WTC11 (cell line): ENCODE data around the gene ZFAND3. TPM values are rescaled to one million over a fixed set of nuclear protein-coding genes. Genes with fewer than 3 reads are reported as not detected.

Source experiments
- ATAC-seq: fragments of 200-7000 bp; cut with Tn5 transposase; 2 replicates; pipeline ENCODE4 v1.10.0; 2021; ENCODE audit warnings: mild to moderate bottlenecking, moderate library complexity
- CTCF ChIA-PET: fragments of 300-600 bp; sonication (Branson Sonifier 250); formaldehyde crosslinking; loops from one replicate; lab custom pipeline; 2021; ENCODE audit warnings: antibody characterized with exemption; lab: Charles Lee
- POLR2A ChIA-PET: fragments of 350-600 bp; sonication (Branson Sonifier 250); formaldehyde crosslinking; loops from one replicate; lab custom pipeline; 2021; ENCODE audit warnings: antibody characterized with exemption; lab: Charles Lee
- DNase-seq: peaks from one replicate; pipeline ENCODE4 v3.0.0; 2021; ENCODE audit warnings: low spot score
- H3K27ac Mint-ChIP-seq: 2 replicates; pipeline ENCODE4 v1.8.0; 2021; ENCODE audit warnings: mixed read lengths
- H3K27me3 Mint-ChIP-seq: 2 replicates; pipeline ENCODE4 v1.8.0; 2021; ENCODE audit warnings: low read depth, mild to moderate bottlenecking, moderate library complexity, mixed read lengths
- H3K36me3 Mint-ChIP-seq: 2 replicates; pipeline ENCODE4 v1.8.0; 2021; ENCODE audit warnings: mixed read lengths
- H3K4me1 Mint-ChIP-seq: 2 replicates; pipeline ENCODE4 v1.8.0; 2022; ENCODE audit warnings: mixed read lengths
- H3K4me3 Mint-ChIP-seq: 2 replicates; pipeline ENCODE4 v1.8.0; 2021; ENCODE audit warnings: mild to moderate bottlenecking, moderate library complexity, mixed read lengths
- H3K9me3 Mint-ChIP-seq: 2 replicates; pipeline ENCODE4 v1.8.0; 2021; ENCODE audit warnings: mixed read lengths
- CBFB ChIP-seq: sonication (generic); formaldehyde crosslinking; IDR thresholded peaks from 2 replicates; pipeline ENCODE4 v1.8.1; 2022; ENCODE audit warnings: mild to moderate bottlenecking, low read depth, missing genetic modification reagents
- CREB1 ChIP-seq: sonication (generic); formaldehyde crosslinking; IDR thresholded peaks from 2 replicates; pipeline ENCODE4 v1.8.0; 2023; ENCODE audit warnings: mild to moderate bottlenecking, missing genetic modification reagents
- CREM ChIP-seq: sonication (generic); formaldehyde crosslinking; IDR thresholded peaks from 2 replicates; pipeline ENCODE4 v1.8.1; 2022; ENCODE audit warnings: mild to moderate bottlenecking, missing genetic modification reagents, moderate library complexity
- ESRRA ChIP-seq: sonication (generic); formaldehyde crosslinking; IDR thresholded peaks from 2 replicates; pipeline ENCODE4 v1.8.1; 2022; ENCODE audit warnings: mild to moderate bottlenecking, missing genetic modification reagents, borderline replicate concordance
- GTF2I ChIP-seq: fragments of 250-450 bp; sonication (Bioruptor Pico); conservative IDR thresholded peaks from 2 replicates; pipeline ENCODE4 v1.4.0; 2021; ENCODE audit warnings: mild to moderate bottlenecking
- JUN ChIP-seq: sonication (generic); formaldehyde crosslinking; IDR thresholded peaks from 2 replicates; pipeline ENCODE4 v1.8.0; 2023; ENCODE audit warnings: mild to moderate bottlenecking, missing genetic modification reagents
- NR1H2 ChIP-seq: sonication (generic); formaldehyde crosslinking; IDR thresholded peaks from 2 replicates; pipeline ENCODE4 v1.9.0; 2021; ENCODE audit warnings: mild to moderate bottlenecking, moderate library complexity, missing genetic modification reagents
- SOX15 ChIP-seq: fragments of 250-450 bp; sonication (Bioruptor Pico); IDR thresholded peaks from 2 replicates; pipeline ENCODE4 v1.9.0; 2021; ENCODE audit warnings: mild to moderate bottlenecking
- TEAD1 ChIP-seq: sonication (generic); formaldehyde crosslinking; IDR thresholded peaks from 2 replicates; pipeline ENCODE4 v1.8.0; 2022; ENCODE audit warnings: mild to moderate bottlenecking, missing genetic modification reagents
- TEAD4 ChIP-seq: sonication (generic); formaldehyde crosslinking; IDR thresholded peaks from 2 replicates; pipeline ENCODE4 v1.8.0; 2022; ENCODE audit warnings: mild to moderate bottlenecking, missing genetic modification reagents
- ZNF263 ChIP-seq: sonication (generic); formaldehyde crosslinking; IDR thresholded peaks from 2 replicates; pipeline ENCODE4 v1.8.1; 2022; ENCODE audit warnings: low read depth, mild to moderate bottlenecking, moderate library complexity, missing genetic modification reagents
- ZNF423 ChIP-seq: fragments of 250-450 bp; sonication (Bioruptor Pico); IDR thresholded peaks from 2 replicates; pipeline ENCODE4 v2.1.2; 2022; ENCODE audit warnings: mild to moderate bottlenecking, moderate library complexity
- ZNF671 ChIP-seq: fragments of 250-450 bp; sonication (Bioruptor Pico); IDR thresholded peaks from 2 replicates; pipeline ENCODE4 v1.8.0; 2021; ENCODE audit warnings: mild to moderate bottlenecking
- total RNA-seq: library from RNA; stranded (reverse); gene quantifications from 3 replicates; pipeline ENCODE4 v1.2.3, GENCODE V29; 2021
- TF ChIP-seq, protein P1 (sequence below): fragments of 250-450 bp; sonication (Bioruptor Pico); IDR thresholded peaks from 2 replicates; pipeline ENCODE4 v1.9.0; 2021; ENCODE audit warnings: mild to moderate bottlenecking
- TF ChIP-seq, protein P2 (sequence below): sonication (generic); formaldehyde crosslinking; IDR thresholded peaks from 2 replicates; pipeline ENCODE4 v1.8.1; 2023; ENCODE audit warnings: mild to moderate bottlenecking, missing genetic modification reagents, moderate library complexity
- TF ChIP-seq, protein P3 (sequence below): fragments of 250-450 bp; sonication (Bioruptor Pico); IDR thresholded peaks from 2 replicates; pipeline ENCODE4 v1.9.0; 2021; ENCODE audit warnings: moderate library complexity, mild to moderate bottlenecking, inconsistent platforms, borderline replicate concordance
- TF ChIP-seq, protein P4 (sequence below): fragments of 250-450 bp; sonication (Bioruptor Pico); IDR thresholded peaks from 2 replicates; pipeline ENCODE4 v1.9.0; 2021; ENCODE audit warnings: mild to moderate bottlenecking
- TF ChIP-seq, protein P5 (sequence below): sonication (generic); formaldehyde crosslinking; IDR thresholded peaks from 2 replicates; pipeline ENCODE4 v1.8.1; 2022; ENCODE audit warnings: low read depth, missing genetic modification reagents, borderline replicate concordance
- TF ChIP-seq, protein P6 (sequence below): sonication (generic); formaldehyde crosslinking; IDR thresholded peaks from 2 replicates; pipeline ENCODE4 v1.8.0; 2023; ENCODE audit warnings: missing genetic modification reagents
- TF ChIP-seq, protein P7 (sequence below): sonication (generic); formaldehyde crosslinking; IDR thresholded peaks from 2 replicates; pipeline ENCODE4 v1.8.1; 2023; ENCODE audit warnings: mild to moderate bottlenecking, missing genetic modification reagents, moderate library complexity
- TF ChIP-seq, protein P8 (sequence below): sonication (generic); formaldehyde crosslinking; IDR thresholded peaks from 2 replicates; pipeline ENCODE4 v1.8.0; 2022; ENCODE audit warnings: mild to moderate bottlenecking, missing genetic modification reagents

Gene ZFAND3
- total RNA-seq, 1 experiment from 2014 or later, result 50.3 TPM

DNA sequence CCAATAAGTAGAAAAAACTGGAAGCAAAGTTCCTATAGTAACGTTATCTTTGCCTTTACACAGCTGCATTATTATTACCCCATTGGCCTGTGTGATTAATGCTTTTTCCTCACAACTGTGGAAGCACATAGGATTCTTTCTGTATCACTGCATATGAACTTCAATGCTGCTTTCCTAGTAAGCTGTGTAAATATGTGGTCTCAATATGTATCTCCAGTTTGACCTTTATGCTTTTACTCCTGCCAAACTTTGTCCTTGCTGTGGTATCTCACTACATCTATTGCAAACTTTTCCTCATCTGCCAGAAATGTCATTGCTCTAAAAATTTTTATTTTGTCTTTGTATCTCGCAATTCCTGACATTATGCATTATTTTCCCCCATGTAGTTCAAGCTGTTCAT lies 168.6 kb downstream of the ZFAND3 start (continued):
- TF ChIP-seq, protein P1, sequence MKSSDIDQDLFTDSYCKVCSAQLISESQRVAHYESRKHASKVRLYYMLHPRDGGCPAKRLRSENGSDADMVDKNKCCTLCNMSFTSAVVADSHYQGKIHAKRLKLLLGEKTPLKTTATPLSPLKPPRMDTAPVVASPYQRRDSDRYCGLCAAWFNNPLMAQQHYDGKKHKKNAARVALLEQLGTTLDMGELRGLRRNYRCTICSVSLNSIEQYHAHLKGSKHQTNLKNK (CRISPR knock-in tag), result no peak
- TF ChIP-seq SOX15 (CRISPR knock-in tag), result no peak
- TF ChIP-seq NR1H2 (CRISPR knock-in tag), result no peak
- TF ChIP-seq, protein P2, sequence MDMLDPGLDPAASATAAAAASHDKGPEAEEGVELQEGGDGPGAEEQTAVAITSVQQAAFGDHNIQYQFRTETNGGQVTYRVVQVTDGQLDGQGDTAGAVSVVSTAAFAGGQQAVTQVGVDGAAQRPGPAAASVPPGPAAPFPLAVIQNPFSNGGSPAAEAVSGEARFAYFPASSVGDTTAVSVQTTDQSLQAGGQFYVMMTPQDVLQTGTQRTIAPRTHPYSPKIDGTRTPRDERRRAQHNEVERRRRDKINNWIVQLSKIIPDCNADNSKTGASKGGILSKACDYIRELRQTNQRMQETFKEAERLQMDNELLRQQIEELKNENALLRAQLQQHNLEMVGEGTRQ (CRISPR knock-in tag), result no peak
- TF ChIP-seq, protein P3, sequence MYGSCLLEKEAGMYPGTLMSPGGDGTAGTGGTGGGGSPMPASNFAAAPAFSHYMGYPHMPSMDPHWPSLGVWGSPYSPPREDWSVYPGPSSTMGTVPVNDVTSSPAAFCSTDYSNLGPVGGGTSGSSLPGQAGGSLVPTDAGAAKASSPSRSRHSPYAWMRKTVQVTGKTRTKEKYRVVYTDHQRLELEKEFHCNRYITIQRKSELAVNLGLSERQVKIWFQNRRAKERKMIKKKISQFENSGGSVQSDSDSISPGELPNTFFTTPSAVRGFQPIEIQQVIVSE, result no peak
- TF ChIP-seq, protein P4, sequence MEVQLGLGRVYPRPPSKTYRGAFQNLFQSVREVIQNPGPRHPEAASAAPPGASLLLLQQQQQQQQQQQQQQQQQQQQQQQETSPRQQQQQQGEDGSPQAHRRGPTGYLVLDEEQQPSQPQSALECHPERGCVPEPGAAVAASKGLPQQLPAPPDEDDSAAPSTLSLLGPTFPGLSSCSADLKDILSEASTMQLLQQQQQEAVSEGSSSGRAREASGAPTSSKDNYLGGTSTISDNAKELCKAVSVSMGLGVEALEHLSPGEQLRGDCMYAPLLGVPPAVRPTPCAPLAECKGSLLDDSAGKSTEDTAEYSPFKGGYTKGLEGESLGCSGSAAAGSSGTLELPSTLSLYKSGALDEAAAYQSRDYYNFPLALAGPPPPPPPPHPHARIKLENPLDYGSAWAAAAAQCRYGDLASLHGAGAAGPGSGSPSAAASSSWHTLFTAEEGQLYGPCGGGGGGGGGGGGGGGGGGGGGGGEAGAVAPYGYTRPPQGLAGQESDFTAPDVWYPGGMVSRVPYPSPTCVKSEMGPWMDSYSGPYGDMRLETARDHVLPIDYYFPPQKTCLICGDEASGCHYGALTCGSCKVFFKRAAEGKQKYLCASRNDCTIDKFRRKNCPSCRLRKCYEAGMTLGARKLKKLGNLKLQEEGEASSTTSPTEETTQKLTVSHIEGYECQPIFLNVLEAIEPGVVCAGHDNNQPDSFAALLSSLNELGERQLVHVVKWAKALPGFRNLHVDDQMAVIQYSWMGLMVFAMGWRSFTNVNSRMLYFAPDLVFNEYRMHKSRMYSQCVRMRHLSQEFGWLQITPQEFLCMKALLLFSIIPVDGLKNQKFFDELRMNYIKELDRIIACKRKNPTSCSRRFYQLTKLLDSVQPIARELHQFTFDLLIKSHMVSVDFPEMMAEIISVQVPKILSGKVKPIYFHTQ (CRISPR knock-in tag), result no peak
- TF ChIP-seq ZNF671 (CRISPR knock-in tag), result no peak

DNA sequence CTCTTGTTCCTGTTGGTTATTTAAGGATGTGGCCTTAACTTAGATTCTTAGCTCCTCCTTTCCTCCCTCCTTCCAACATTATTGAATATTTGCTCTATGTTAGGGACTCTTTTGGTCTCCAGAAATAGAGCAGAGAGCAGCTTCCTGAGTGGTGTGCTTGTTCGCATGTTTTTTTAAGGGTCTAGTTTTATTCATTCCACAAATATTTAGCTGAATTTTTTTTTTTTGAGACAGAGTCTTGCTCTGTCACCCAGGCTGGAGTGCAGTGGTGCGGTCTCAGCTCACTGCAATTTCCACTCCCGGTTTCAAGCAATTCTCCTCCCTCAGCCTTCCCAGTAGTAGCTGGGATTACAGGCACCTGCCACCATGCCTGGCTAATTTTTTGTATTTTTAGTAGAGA lies 169.2 kb downstream of the ZFAND3 start:
- Mint-ChIP-seq H3K4me3 (no peak overlapping the region), H3K27me3 (no peaks in the 10 kb centered on the region), H3K36me3 (no peaks in the 10 kb centered on the region), H3K9me3 (no peaks in the 10 kb centered on the region), H3K4me1 (peaks cover 19% of the 10 kb centered on the region), H3K27ac (no peak overlapping the region)
- ChIA-PET CTCF (no interaction called here), POLR2A (no interaction called here)
- TF ChIP-seq CREB1 (CRISPR knock-in tag) (no peak), TEAD4 (CRISPR knock-in tag) (no peak), ESRRA (no peak), CREM (CRISPR knock-in tag) (no peak), ZNF423 (no peak), SOX15 (CRISPR knock-in tag) (no peak), ZNF263 (CRISPR knock-in tag) (no peak), TEAD1 (no peak), CBFB (no peak), JUN (CRISPR knock-in tag) (no peak), GTF2I (CRISPR knock-in tag) (no peak)
- TF ChIP-seq, protein P5, sequence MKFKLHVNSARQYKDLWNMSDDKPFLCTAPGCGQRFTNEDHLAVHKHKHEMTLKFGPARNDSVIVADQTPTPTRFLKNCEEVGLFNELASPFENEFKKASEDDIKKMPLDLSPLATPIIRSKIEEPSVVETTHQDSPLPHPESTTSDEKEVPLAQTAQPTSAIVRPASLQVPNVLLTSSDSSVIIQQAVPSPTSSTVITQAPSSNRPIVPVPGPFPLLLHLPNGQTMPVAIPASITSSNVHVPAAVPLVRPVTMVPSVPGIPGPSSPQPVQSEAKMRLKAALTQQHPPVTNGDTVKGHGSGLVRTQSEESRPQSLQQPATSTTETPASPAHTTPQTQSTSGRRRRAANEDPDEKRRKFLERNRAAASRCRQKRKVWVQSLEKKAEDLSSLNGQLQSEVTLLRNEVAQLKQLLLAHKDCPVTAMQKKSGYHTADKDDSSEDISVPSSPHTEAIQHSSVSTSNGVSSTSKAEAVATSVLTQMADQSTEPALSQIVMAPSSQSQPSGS (CRISPR knock-in tag), result no peak
- TF ChIP-seq, protein P6, sequence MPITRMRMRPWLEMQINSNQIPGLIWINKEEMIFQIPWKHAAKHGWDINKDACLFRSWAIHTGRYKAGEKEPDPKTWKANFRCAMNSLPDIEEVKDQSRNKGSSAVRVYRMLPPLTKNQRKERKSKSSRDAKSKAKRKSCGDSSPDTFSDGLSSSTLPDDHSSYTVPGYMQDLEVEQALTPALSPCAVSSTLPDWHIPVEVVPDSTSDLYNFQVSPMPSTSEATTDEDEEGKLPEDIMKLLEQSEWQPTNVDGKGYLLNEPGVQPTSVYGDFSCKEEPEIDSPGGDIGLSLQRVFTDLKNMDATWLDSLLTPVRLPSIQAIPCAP (CRISPR knock-in tag), result no peak
- TF ChIP-seq, protein P7, sequence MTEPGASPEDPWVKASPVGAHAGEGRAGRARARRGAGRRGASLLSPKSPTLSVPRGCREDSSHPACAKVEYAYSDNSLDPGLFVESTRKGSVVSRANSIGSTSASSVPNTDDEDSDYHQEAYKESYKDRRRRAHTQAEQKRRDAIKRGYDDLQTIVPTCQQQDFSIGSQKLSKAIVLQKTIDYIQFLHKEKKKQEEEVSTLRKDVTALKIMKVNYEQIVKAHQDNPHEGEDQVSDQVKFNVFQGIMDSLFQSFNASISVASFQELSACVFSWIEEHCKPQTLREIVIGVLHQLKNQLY (CRISPR knock-in tag), result no peak
- TF ChIP-seq, protein P8, sequence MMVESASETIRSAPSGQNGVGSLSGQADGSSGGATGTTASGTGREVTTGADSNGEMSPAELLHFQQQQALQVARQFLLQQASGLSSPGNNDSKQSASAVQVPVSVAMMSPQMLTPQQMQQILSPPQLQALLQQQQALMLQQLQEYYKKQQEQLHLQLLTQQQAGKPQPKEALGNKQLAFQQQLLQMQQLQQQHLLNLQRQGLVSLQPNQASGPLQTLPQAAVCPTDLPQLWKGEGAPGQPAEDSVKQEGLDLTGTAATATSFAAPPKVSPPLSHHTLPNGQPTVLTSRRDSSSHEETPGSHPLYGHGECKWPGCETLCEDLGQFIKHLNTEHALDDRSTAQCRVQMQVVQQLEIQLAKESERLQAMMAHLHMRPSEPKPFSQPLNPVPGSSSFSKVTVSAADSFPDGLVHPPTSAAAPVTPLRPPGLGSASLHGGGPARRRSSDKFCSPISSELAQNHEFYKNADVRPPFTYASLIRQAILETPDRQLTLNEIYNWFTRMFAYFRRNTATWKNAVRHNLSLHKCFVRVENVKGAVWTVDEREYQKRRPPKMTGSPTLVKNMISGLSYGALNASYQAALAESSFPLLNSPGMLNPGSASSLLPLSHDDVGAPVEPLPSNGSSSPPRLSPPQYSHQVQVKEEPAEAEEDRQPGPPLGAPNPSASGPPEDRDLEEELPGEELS (CRISPR knock-in tag), result no peak
- no peak for DNase-seq
- no peak for ATAC-seq
